ENCODE results near the gene L2HGDH. TPM values are rescaled to one million over a fixed set of nuclear protein-coding genes. Genes with fewer than 3 reads are reported as not detected.
A peak's percentile ranks its signal among the peaks of the same experiment; 100 is the strongest.

Gene L2HGDH
- polyA plus RNA-seq, 1 of the 3 experiments (the other 2 are of a cell fraction) = 8.4 TPM

GRCh38 chr14:50230401-50230700 lies 81.7 kb downstream of the L2HGDH start:
- DNase-seq = no peak
- Histone ChIP-seq H3K4me2 (peak overlapping the region; percentile 75), H3K27ac (ENCODE audit: low read depth in 2 of 2, low read length in 1 of 2) (peak overlapping the region; percentile 88 to 95; a peak in 3 of 4 replicates), H4K20me1 (ENCODE audit: insufficient read depth) (peaks cover 42% of the 10 kb centered on the region), H3F3A (replicated peaks; ENCODE audit: insufficient read depth) (peaks cover 23% of the 10 kb centered on the region), H3K79me2 (ENCODE audit: insufficient read depth) (peaks cover 56% of the 10 kb centered on the region), H3K27me3 (ENCODE audit: insufficient read depth) (no peaks in the 10 kb centered on the region), H3K9me2 (no peaks in the 10 kb centered on the region), H3K9ac (peak overlapping the region; percentile 79), H3K4me3 (ENCODE audit: low read depth in 2 of 2, low read length in 1 of 2) (peak overlapping the region; percentile 74 to 97), H2AFZ (ENCODE audit: low read depth) (no peak overlapping the region), H3K9me3 (no peaks in the 10 kb centered on the region), H3K36me3 (replicated peaks in 1 of 2; ENCODE audit: control insufficient read depth in 1 of 2, insufficient read depth in 2 of 2, low read length in 1 of 2) (peaks cover 0 to 14% of the 10 kb centered on the region in 2 experiments), H3K4me1 (ENCODE audit: control insufficient read depth in 1 of 2, insufficient read depth in 2 of 2, low read depth in 1 of 2, low read length in 1 of 2) (peaks cover 8 to 9% of the 10 kb centered on the region in 2 experiments; a peak in 3 of 4 replicates)
- WGBS (ENCODE audit: low lambda C conversion rate) = 3% methylated on average over 6 of the region's 6 CpGs
- TF ChIP-seq ELF1 (IDR thresholded peaks at IDR 0.05) (no peak), RCOR1 (IDR thresholded peaks at IDR 0.05; ENCODE audit: low read length) (no peak), RAD21 (IDR thresholded peaks at IDR 0.05; ENCODE audit: low read length) (no peak), TCF12 (IDR thresholded peaks at IDR 0.05) (no peak), USF1 (IDR thresholded peaks at IDR 0.05; ENCODE audit: borderline replicate concordance, low read depth) (no peak), FOXM1 (IDR thresholded peaks at IDR 0.05; ENCODE audit: low read depth) (no peak), GATA2 (CRISPR knock-in tag; IDR thresholded peaks at IDR 0.05) (no peak), FOXJ3 (CRISPR knock-in tag; IDR thresholded peaks at IDR 0.05) (no peak), POLR2AphosphoS5 (IDR thresholded peaks at IDR 0.05; ENCODE audit: low read depth, low read length) (no peak), TEAD4 (IDR thresholded peaks at IDR 0.05; ENCODE audit: borderline replicate concordance, insufficient read depth) (no peak), CTCF (IDR thresholded peaks at IDR 0.05) (no peak), NFIC (IDR thresholded peaks at IDR 0.05; ENCODE audit: borderline replicate concordance) (no peak)
- TF ChIP-seq, protein P1, sequence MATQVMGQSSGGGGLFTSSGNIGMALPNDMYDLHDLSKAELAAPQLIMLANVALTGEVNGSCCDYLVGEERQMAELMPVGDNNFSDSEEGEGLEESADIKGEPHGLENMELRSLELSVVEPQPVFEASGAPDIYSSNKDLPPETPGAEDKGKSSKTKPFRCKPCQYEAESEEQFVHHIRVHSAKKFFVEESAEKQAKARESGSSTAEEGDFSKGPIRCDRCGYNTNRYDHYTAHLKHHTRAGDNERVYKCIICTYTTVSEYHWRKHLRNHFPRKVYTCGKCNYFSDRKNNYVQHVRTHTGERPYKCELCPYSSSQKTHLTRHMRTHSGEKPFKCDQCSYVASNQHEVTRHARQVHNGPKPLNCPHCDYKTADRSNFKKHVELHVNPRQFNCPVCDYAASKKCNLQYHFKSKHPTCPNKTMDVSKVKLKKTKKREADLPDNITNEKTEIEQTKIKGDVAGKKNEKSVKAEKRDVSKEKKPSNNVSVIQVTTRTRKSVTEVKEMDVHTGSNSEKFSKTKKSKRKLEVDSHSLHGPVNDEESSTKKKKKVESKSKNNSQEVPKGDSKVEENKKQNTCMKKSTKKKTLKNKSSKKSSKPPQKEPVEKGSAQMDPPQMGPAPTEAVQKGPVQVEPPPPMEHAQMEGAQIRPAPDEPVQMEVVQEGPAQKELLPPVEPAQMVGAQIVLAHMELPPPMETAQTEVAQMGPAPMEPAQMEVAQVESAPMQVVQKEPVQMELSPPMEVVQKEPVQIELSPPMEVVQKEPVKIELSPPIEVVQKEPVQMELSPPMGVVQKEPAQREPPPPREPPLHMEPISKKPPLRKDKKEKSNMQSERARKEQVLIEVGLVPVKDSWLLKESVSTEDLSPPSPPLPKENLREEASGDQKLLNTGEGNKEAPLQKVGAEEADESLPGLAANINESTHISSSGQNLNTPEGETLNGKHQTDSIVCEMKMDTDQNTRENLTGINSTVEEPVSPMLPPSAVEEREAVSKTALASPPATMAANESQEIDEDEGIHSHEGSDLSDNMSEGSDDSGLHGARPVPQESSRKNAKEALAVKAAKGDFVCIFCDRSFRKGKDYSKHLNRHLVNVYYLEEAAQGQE (IDR thresholded peaks at IDR 0.05; ENCODE audit: low read depth, low read length) = no peak
- POLR2A ChIA-PET = interaction anchor here (1.2 to 1.5 kb wide), 2 partner anchors 114 to 368 kb away, joined by 4 to 9 read pairs; partner anchors contain the start of gene VCPKMT
- CTCF ChIA-PET = no interaction called here
